Testis (tissue), 2 donors: ENCODE results near the gene ST8SIA1.

Experiments used
- POLR2A ChIP-seq: fragments of 450-650 bp; IDR thresholded peaks from one replicate; pipeline ENCODE4 v1.6.1; 2017; ENCODE audit warnings: antibody characterized with exemption, mild to moderate bottlenecking, moderate library complexity
- TF ChIP-seq, protein P1 (sequence below), 3 experiments: fragments of 450-650 bp in 2 of 3; fragments of 200-600 bp in 1 of 3; sonication (generic) in 1 of 3; IDR thresholded peaks; one replicate each; pipeline ENCODE4 v1.5.1; 2016 to 2019; ENCODE audit warnings: antibody characterized with exemption in 3 of 3, mild to moderate bottlenecking in 2 of 3, moderate library complexity in 1 of 3

- TF ChIP-seq, protein P1, sequence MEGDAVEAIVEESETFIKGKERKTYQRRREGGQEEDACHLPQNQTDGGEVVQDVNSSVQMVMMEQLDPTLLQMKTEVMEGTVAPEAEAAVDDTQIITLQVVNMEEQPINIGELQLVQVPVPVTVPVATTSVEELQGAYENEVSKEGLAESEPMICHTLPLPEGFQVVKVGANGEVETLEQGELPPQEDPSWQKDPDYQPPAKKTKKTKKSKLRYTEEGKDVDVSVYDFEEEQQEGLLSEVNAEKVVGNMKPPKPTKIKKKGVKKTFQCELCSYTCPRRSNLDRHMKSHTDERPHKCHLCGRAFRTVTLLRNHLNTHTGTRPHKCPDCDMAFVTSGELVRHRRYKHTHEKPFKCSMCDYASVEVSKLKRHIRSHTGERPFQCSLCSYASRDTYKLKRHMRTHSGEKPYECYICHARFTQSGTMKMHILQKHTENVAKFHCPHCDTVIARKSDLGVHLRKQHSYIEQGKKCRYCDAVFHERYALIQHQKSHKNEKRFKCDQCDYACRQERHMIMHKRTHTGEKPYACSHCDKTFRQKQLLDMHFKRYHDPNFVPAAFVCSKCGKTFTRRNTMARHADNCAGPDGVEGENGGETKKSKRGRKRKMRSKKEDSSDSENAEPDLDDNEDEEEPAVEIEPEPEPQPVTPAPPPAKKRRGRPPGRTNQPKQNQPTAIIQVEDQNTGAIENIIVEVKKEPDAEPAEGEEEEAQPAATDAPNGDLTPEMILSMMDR (IDR thresholded peaks at IDR 0.05), result no peak
- TF ChIP-seq POLR2A, result no peak
Observed at GRCh38 chr12:22256041-22256441, 78.5 kb downstream of the ST8SIA1 start.
